T-helper 1 cell (primary cell): ENCODE data around the gene UBQLN4.
"Not testable (repeated sequence)": the region's sequence is repeated elsewhere in the genome, so short reads cannot be mapped to it uniquely, and the experiment has no call there.

Experiments used
- DNase-seq, 5 donors: peaks; one replicate each; pipeline ENCODE4 v3.0.0-alpha.2; 2012 to 2020

The UBQLN4 gene

DNA sequence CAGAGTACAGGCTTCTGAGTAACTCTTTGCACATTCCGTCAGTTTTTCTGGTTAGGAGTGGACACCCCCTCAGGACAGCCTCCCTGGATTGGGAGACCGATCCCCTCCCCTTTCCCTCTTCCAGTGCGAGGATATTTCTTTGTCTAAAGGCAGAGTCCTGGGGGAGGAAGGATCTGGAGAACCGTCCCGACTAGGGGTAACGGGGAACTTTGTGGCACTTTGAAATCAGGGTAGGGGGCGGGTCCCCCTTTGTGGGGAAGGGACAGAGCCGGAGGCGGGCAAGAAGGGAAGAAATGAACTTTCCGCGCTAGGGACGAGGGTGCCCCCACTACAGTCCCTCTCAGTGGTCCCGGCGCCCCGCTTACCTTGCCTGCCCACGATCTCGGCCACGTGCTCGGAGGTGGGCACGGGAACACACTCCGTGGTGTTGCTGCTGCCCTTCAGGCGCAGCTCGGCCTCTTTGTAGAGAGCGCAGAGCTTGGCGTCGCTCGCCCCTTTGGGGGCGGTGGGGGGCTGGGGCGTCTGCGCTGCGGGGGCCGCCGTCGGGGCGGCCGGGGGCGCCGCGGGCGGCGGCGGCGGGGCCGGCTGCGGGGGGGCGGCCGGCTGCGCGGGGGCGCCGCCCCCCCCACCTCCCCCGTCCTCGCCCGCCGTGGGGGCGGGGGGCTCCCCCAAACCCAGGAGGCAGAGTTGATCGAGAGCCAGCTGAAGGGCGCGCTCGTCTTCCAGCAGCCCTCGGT lies 27.8 kb upstream of the UBQLN4 start:
- no peak for DNase-seq

GRCh38 chr1:156080863-156081179 lies 27.2 kb upstream of the UBQLN4 start:
- DNase-seq, result no peak

GRCh38 chr1:156080241-156080862 lies 26.8 kb upstream of the UBQLN4 start:
- no peak for DNase-seq

GRCh38 chr1:156079762-156080161 lies 26.2 kb upstream of the UBQLN4 start:
- DNase-seq, result no peak

DNA sequence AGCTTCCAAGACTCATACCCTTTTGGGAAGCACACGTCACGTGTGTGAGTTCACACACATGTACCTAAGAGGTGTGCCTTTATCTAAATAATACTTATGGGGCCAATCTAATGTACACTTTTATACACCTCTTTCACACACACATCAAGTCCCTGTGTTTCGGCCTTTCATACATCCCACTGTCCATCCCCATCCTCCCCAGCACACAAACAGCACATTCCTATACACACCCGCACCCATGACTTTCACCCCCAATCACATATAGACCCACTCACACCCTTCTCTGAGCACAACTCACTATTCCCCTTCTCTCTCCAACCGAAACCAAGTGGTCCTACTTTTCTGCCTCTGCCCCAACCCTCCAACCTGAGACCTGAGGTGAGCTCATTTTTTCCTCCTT lies 25.1 kb upstream of the UBQLN4 start:
- no peak for DNase-seq

GRCh38 chr1:156077430-156077760 lies 23.8 kb upstream of the UBQLN4 start:
- DNase-seq, result no peak

GRCh38 chr1:156076609-156077429 lies 23.2 kb upstream of the UBQLN4 start:
- DNase-seq, result no peak

- no peak for DNase-seq
These were observed 22.2 kb upstream of the UBQLN4 start for GRCh38 chr1:156075775-156076204.

- DNase-seq, result no peak
These were observed 21.6 kb upstream of the UBQLN4 start for GRCh38 chr1:156075162-156075561.

GRCh38 chr1:156074661-156075060 lies 21.1 kb upstream of the UBQLN4 start:
- no peak for DNase-seq

GRCh38 chr1:156073740-156074139 lies 20.1 kb upstream of the UBQLN4 start:
- no peak for DNase-seq

DNA sequence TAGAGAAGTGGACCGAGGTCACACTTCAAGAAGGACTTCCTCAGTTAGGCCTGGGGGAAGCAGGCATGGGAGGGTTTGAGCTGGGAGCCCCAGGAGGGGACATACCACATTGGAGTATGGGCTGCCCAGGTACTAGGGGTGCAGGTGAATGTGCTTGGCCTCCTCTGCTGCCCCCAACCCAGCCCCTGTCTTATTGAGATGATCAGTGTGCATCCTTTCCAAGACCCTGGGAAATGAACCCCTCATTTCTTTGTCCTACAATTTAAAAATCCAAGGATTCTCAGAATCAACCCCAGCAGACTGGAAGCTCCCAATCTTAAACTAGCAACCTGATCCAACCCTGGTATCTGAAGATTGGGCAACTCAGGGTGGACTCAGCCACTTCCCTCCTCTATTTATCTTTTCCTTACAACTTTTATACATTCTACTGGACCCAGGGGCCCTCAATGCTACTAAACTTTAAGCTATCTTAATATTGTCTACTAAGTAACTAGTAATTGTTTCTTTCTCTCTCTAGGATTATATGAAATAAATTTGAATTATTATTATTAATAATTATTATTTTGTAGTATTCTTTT lies 19.6 kb upstream of the UBQLN4 start:
- DNase-seq, result no peak

DNA sequence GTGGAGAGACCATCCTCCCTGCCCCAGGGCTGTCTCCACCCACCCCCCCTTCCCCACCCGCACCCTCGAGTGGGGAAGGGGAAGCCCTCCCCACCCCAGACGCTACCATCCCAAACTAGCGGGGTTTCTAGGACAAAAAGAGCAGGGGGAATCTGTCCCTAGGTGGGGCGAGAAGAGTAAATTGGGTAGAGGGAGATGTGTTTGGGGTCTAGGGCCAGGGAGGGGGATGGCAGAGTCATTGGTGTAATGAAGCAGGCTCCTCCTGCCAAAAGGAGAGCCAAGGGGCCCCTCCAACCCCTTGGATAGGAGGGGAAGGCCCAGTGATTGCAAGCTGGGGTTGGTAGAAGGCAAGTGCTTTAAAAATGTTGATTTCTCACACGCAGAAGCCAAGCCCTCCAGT lies 18.7 kb upstream of the UBQLN4 start:
- no peak for DNase-seq

- DNase-seq, result not testable (repeated sequence)
These were observed 17.8 kb upstream of the UBQLN4 start for GRCh38 chr1:156071332-156071816.

GRCh38 chr1:156070548-156070947 lies 16.9 kb upstream of the UBQLN4 start:
- DNase-seq, result no peak

- no peak for DNase-seq
These were observed 16.2 kb upstream of the UBQLN4 start for GRCh38 chr1:156069490-156070455.

GRCh38 chr1:156067262-156067661 lies 13.7 kb upstream of the UBQLN4 start:
- no peak for DNase-seq

DNA sequence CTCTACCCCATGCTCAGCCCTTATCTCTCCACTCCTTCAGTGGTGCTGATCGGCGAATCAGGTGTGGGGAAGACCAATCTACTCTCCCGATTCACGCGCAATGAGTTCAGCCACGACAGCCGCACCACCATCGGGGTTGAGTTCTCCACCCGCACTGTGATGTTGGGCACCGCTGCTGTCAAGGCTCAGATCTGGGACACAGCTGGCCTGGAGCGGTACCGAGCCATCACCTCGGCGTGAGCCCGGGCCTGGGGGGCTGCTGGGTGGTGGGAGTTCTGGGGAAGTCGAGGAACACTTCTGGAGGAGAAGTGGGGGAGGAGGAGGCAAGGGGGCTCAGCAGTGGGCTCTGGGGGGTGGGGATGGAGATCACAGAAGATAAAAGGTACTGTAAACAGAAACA lies 12.3 kb upstream of the UBQLN4 start:
- DNase-seq, result no peak

GRCh38 chr1:156065212-156065611 lies 11.6 kb upstream of the UBQLN4 start:
- DNase-seq, result no peak

GRCh38 chr1:156064615-156065014 lies 11.0 kb upstream of the UBQLN4 start:
- DNase-seq, result no peak

GRCh38 chr1:156063997-156064285 lies 10.3 kb upstream of the UBQLN4 start:
- DNase-seq, result no peak

GRCh38 chr1:156062189-156062588 lies 8.6 kb upstream of the UBQLN4 start:
- no peak for DNase-seq
